ENCODE measurements around the gene GPC6.

The GPC6 gene

GRCh38 chr13:94140511-94140910 is 913.9 kb downstream of the GPC6 start:
- ChIA-PET CTCF (no interaction called here), POLR2A (no interaction called here)
- H3K4me3 ChIP-seq (ENCODE audit: low read depth, low read length) = no peak overlapping the region
- H3K27ac ChIP-seq (ENCODE audit: extremely low read depth, low read depth, low read length) = no peak overlapping the region
- H3K9me3 ChIP-seq (ENCODE audit: control insufficient read depth, insufficient read depth, low read depth, low read length) = no peaks in the 10 kb centered on the region
- H3K4me1 ChIP-seq (ENCODE audit: control insufficient read depth, insufficient read depth, low read length) = no peaks in the 10 kb centered on the region
- H3K36me3 ChIP-seq (ENCODE audit: control insufficient read depth in 2 of 2, insufficient read depth in 1 of 2, low read length in 2 of 2) = no peaks in the 10 kb centered on the region
- no peak for TF ChIP-seq ZNF423 (tag by site-specific recombination; IDR thresholded peaks at IDR 0.05)
- TF ChIP-seq YY2 (tag by site-specific recombination; IDR thresholded peaks at IDR 0.05) = no peak
- TF ChIP-seq AEBP2 (tag by site-specific recombination; IDR thresholded peaks at IDR 0.05; ENCODE audit: borderline replicate concordance) = no peak
- no peak for TF ChIP-seq ATF2 (tag by site-specific recombination; IDR thresholded peaks at IDR 0.05; ENCODE audit: low read depth)
- TF ChIP-seq ZBTB48 (tag by site-specific recombination; IDR thresholded peaks at IDR 0.05) = no peak
- TF ChIP-seq ZNF555 (tag by site-specific recombination; conservative IDR thresholded peaks at IDR 0.05) = no peak
- no peak for TF ChIP-seq ZNF184 (tag by site-specific recombination; IDR thresholded peaks at IDR 0.05)
- no peak for TF ChIP-seq ZNF16 (tag by site-specific recombination; IDR thresholded peaks at IDR 0.05; ENCODE audit: low read depth)
- TF ChIP-seq ZNF146 (tag by site-specific recombination; IDR thresholded peaks at IDR 0.05) = no peak
- TF ChIP-seq ZNF610 (tag by site-specific recombination; IDR thresholded peaks at IDR 0.05; ENCODE audit: borderline replicate concordance) = no peak

GRCh38 chr13:94143624-94144350 is 917.2 kb downstream of the GPC6 start:
- no peaks in the 10 kb centered on the region for H3K9me3 ChIP-seq (ENCODE audit: control insufficient read depth, insufficient read depth, low read depth, low read length)
- no peaks in the 10 kb centered on the region for H3K36me3 ChIP-seq (ENCODE audit: control insufficient read depth in 2 of 2, insufficient read depth in 1 of 2, low read length in 2 of 2)
- H3K4me3 ChIP-seq (ENCODE audit: low read depth, low read length) = no peak overlapping the region
- H3K27ac ChIP-seq (ENCODE audit: extremely low read depth, low read depth, low read length) = no peak overlapping the region
- ChIA-PET POLR2A (no interaction called here), CTCF (no interaction called here)
- TF ChIP-seq ZNF366 (tag by site-specific recombination; conservative IDR thresholded peaks at IDR 0.05) = no peak
- no peak for TF ChIP-seq ZNF670 (tag by site-specific recombination; IDR thresholded peaks at IDR 0.05; ENCODE audit: low read depth)
- TF ChIP-seq ZNF37A (tag by site-specific recombination; IDR thresholded peaks at IDR 0.05) = no peak
- TF ChIP-seq ZNF133 (tag by site-specific recombination; IDR thresholded peaks at IDR 0.05) = no peak
- no peak for TF ChIP-seq ZBTB1 (tag by site-specific recombination; IDR thresholded peaks at IDR 0.05)
- TF ChIP-seq ZNF24 (tag by site-specific recombination; IDR thresholded peaks at IDR 0.05) = no peak
- no peak for TF ChIP-seq ZNF596 (tag by site-specific recombination; IDR thresholded peaks at IDR 0.05)
- no peak for TF ChIP-seq ZNF785 (tag by site-specific recombination; IDR thresholded peaks at IDR 0.05)
- TF ChIP-seq PRDM4 (tag by site-specific recombination; IDR thresholded peaks at IDR 0.05) = no peak
- TF ChIP-seq ZBTB21 (tag by site-specific recombination; IDR thresholded peaks at IDR 0.05) = no peak
- no peak for TF ChIP-seq ZBTB48 (tag by site-specific recombination; IDR thresholded peaks at IDR 0.05)
- no peak for TF ChIP-seq HIC1 (tag by site-specific recombination; IDR thresholded peaks at IDR 0.05)
- H3K4me1 ChIP-seq (ENCODE audit: control insufficient read depth, insufficient read depth, low read length) = no peaks in the 10 kb centered on the region
